GM21723 (cell line): ENCODE data around the gene NUDT2.

ENCODE experiments used
- ATAC-seq: cut with Tn5 transposase; IDR thresholded peaks from one replicate; pipeline ENCODE4 v1.9.1; 2021; ENCODE audit warnings: mild to moderate bottlenecking, moderate library complexity; ENCODE audit not compliant: unreplicated experiment

Gene NUDT2

DNA sequence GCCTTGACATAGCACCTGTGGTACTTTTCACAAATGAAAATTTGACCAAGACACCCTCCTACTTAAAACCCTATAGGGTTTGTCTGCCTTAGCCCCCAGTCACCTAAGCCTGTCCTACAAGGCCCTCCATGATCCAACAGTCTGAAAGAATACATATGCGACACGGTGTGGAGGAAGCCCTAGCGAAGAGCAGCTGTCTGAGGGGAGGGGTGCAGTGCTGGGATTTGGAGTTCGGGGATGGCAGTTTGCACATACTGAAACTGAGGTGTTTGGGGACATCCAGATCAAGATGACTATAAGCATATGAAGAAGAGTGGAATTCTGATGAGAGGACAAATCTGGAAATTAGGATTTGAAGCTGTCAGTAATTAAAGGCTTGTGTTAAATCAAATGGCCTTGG lies 54.5 kb downstream of the NUDT2 start:
- ATAC-seq = no peak

DNA sequence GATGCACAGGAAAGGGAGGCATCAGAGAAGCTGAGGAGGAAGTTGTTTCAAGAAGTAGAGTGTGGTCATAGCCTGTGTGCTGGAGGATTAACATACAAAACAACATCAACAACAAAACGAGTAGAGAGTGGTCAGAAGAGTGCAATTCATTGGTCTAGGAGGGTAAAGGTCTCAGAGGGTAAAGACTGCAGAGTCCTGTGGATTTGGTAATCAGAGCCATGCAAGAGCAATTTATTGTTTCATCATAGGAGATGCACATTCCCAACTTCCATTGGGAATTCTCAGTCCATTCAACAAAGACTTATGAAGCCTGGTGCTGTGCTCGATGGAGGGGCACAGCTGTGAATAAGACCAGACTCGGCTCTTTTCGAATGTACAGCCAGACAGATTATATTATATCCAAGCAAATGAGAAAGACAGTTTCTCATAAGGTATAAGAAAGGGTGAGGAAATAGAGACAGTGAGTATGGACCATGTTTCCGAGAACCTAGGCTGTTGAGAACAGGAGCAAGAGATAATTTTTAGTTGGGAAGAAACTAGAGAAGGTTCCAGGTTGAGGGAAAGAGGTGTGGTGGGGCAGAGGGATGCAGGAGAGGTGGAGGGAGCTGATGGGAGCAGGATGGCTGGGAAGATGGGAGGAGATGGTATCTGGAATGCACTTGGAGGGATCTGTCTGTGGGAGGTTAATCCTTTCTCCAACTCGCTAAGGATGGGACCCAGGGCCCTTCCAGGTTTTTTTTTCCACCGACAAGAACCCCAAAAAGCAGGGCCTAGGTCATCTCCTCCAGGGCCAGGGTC lies 55.2 kb downstream of the NUDT2 start:
- no peak for ATAC-seq

DNA sequence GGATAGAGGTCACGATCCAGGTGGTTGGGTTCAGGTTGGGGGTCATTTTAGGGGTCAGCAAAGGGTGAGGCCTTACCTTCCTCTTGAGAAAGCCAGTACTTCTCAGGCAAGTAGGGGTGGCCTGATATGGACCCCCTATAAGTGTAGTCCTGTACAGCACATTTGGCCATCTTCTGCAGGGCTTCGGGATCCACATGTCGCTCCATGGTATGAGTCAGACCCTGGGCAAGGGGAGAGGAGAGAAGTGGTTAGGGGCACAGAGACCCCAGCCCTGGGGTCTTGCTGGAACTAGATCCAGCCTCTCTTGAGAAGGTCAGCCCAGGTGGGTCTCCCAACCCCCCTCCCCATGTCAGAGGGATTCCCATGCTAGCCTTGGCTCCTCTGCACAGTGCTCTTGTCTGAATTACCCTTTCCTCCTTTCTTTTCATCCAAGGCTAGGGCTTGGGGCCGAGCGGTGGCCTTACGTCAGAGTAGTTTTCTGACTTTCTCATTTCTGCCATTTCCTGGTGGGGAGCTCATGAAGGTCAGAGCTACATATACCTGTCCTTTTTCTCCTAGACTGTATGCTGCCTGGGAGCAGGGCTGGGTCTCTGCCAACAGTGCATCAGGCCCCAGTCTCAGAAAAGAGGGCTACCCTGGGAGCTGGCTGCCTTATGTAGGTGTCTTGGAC lies 56.3 kb downstream of the NUDT2 start:
- no peak for ATAC-seq

DNA sequence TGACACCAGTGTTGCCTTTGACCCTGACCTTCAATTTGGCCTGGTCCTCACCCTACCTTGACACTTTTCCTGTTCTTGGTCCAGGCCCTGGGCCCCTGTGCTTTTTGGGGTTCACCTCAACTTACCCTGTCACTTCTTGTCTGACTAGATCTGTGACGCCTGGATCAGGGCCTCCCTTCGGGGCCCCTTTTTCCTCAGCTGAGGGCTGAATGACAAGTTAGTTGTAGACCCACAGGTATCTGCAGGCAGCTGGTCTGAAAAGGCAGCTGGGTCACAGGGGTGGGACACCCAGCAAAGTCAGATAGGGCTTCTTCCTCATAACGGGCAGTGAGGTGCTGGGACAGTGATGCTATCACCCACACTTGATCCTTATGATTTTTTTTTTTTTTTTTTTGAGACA lies 57.3 kb downstream of the NUDT2 start:
- no peak for ATAC-seq

DNA sequence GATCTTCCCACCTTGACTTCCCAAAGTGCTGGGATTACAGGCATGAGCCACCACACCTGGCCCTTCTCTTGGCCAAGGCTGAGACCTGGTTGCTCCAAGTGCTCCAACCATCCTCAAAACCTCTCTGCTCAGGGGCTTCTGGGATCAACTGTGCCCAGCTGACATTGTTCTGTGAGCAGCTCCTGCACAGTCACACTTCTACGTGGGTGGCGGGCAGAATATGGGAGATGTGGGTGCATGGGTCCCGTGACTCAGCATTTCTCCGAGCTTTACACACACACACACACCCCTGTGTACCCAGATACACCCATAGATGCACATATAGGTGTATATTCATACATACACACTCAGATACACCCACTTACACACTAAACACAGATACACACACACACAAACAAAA lies 57.9 kb downstream of the NUDT2 start:
- no peak for ATAC-seq

DNA sequence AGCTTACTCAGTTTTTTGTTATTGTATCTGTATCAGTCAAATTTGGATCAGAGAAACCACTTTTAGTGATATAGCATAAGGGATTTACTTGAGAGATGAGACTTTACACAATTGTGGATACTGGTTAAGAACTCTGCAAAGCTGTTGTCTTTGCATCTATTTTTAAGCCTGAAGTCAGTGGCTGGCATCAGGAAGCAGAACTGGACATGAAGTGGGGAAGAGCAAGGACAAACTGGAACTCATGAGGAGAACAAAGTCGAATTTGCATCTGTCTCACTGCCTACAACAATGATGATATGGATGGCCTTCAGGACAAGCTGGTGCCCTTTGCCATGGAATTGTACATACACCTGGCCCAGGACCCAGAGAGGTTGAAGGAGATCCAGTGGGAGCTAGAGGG lies 63.1 kb downstream of the NUDT2 start:
- ATAC-seq = no peak
